Measurements from ENCODE around the gene ADCYAP1R1. TPM values are rescaled to one million over a fixed set of nuclear protein-coding genes. Genes with fewer than 3 reads are reported as not detected.

ADCYAP1R1 gene
- total RNA-seq, 3 donors from 2014 or later (not counting 1 experiment from before 2014, with no cell fraction given), result not detected

GRCh38 chr7:31084226-31084625 is 32.1 kb downstream of the ADCYAP1R1 start:
- TF ChIP-seq CTCF (IDR thresholded peaks at IDR 0.05), result no peak
- Histone ChIP-seq H3K36me3 (ENCODE audit: control insufficient read depth, insufficient read depth, low read length) (no peaks in the 10 kb centered on the region), H3K4me1 (ENCODE audit: control insufficient read depth, insufficient read depth, low read length) (no peaks in the 10 kb centered on the region), H3K27ac (ENCODE audit: low read length) (no peak overlapping the region), H3K4me3 (ENCODE audit: low read length) (no peak overlapping the region), H3K9me3 (ENCODE audit: control insufficient read depth, insufficient read depth, low read length) (no peaks in the 10 kb centered on the region), H3K27me3 (ENCODE audit: control insufficient read depth, insufficient read depth, low read length) (no peaks in the 10 kb centered on the region)
- H3K27me3 Mint-ChIP-seq (ENCODE audit: low read depth in 2 of 2), result peaks cover 9 to 14% of the 10 kb centered on the region in 2 donors
- no peaks in the 10 kb centered on the region for H3K4me1 Mint-ChIP-seq
- DNase-seq, result no peak
- no peaks in the 10 kb centered on the region for H3K9me3 Mint-ChIP-seq
- no peaks in the 10 kb centered on the region for H3K36me3 Mint-ChIP-seq
- intact Hi-C loops (cut with micrococcal nuclease), result no loop called here
- H3K4me3 Mint-ChIP-seq, result no peak overlapping the region
- 85% methylated on average over 1 of the region's 1 CpG for WGBS (ENCODE audit: insufficient coverage)
- H3K27ac Mint-ChIP-seq, result no peak overlapping the region
- ATAC-seq, result no peak

- Mint-ChIP-seq H3K9me3 (no peaks in the 10 kb centered on the region), H3K36me3 (no peaks in the 10 kb centered on the region), H3K4me1 (no peaks in the 10 kb centered on the region), H3K27ac (no peak overlapping the region), H3K27me3 (ENCODE audit: low read depth in 2 of 2) (peaks cover 9 to 37% of the 10 kb centered on the region in 2 donors), H3K4me3 (no peak overlapping the region)
- Histone ChIP-seq H3K4me1 (ENCODE audit: control insufficient read depth, insufficient read depth, low read length) (no peaks in the 10 kb centered on the region), H3K27ac (ENCODE audit: low read length) (no peak overlapping the region), H3K9me3 (ENCODE audit: control insufficient read depth, insufficient read depth, low read length) (no peaks in the 10 kb centered on the region), H3K4me3 (ENCODE audit: low read length) (no peak overlapping the region), H3K27me3 (ENCODE audit: control insufficient read depth, insufficient read depth, low read length) (no peaks in the 10 kb centered on the region), H3K36me3 (ENCODE audit: control insufficient read depth, insufficient read depth, low read length) (no peaks in the 10 kb centered on the region)
- intact Hi-C loops (cut with micrococcal nuclease), result no loop called here
- ATAC-seq (no peak), DNase-seq (no peak)
- 88% methylated on average over 6 of the region's 6 CpGs for whole genome bisulfite sequencing (ENCODE audit: insufficient coverage)
- TF ChIP-seq CTCF (IDR thresholded peaks at IDR 0.05), result no peak
Observed at GRCh38 chr7:31087351-31087750, 35.2 kb downstream of the ADCYAP1R1 start.

GRCh38 chr7:31091924-31092434 is 39.9 kb downstream of the ADCYAP1R1 start:
- 15% methylated on average over 1 of the region's 2 CpGs for WGBS (ENCODE audit: insufficient coverage)
- no peaks in the 10 kb centered on the region for H3K4me1 Mint-ChIP-seq
- H3K36me3 ChIP-seq (ENCODE audit: control insufficient read depth, insufficient read depth, low read length), result no peaks in the 10 kb centered on the region
- ATAC-seq, result no peak
- no peaks in the 10 kb centered on the region for H3K9me3 Mint-ChIP-seq
- no peak overlapping the region for H3K27ac Mint-ChIP-seq
- no peaks in the 10 kb centered on the region for H3K4me1 ChIP-seq (ENCODE audit: control insufficient read depth, insufficient read depth, low read length)
- H3K4me3 ChIP-seq (ENCODE audit: low read length), result no peak overlapping the region
- H3K4me3 Mint-ChIP-seq, result no peak overlapping the region
- intact Hi-C loops (cut with micrococcal nuclease), result no loop called here
- H3K27me3 ChIP-seq (ENCODE audit: control insufficient read depth, insufficient read depth, low read length), result no peaks in the 10 kb centered on the region
- no peak for DNase-seq
- no peak for TF ChIP-seq CTCF (IDR thresholded peaks at IDR 0.05)
- H3K36me3 Mint-ChIP-seq, result no peaks in the 10 kb centered on the region
- H3K27me3 Mint-ChIP-seq (ENCODE audit: low read depth in 2 of 2), result peaks cover 8 to 41% of the 10 kb centered on the region in 2 donors
- no peak overlapping the region for H3K27ac ChIP-seq (ENCODE audit: low read length)
- H3K9me3 ChIP-seq (ENCODE audit: control insufficient read depth, insufficient read depth, low read length), result no peaks in the 10 kb centered on the region

- Mint-ChIP-seq H3K27me3 (ENCODE audit: low read depth in 2 of 2) (peaks cover 12 to 41% of the 10 kb centered on the region in 2 donors), H3K4me1 (no peaks in the 10 kb centered on the region), H3K9me3 (no peaks in the 10 kb centered on the region), H3K27ac (no peak overlapping the region), H3K36me3 (no peaks in the 10 kb centered on the region), H3K4me3 (no peak overlapping the region)
- no peaks in the 10 kb centered on the region for H3K36me3 ChIP-seq (ENCODE audit: control insufficient read depth, insufficient read depth, low read length)
- no peak overlapping the region for H3K4me3 ChIP-seq (ENCODE audit: low read length)
- no peaks in the 10 kb centered on the region for H3K9me3 ChIP-seq (ENCODE audit: control insufficient read depth, insufficient read depth, low read length)
- H3K27me3 ChIP-seq (ENCODE audit: control insufficient read depth, insufficient read depth, low read length), result no peaks in the 10 kb centered on the region
- intact Hi-C loops (cut with micrococcal nuclease), result no loop called here
- WGBS (ENCODE audit: insufficient coverage), result 93% methylated on average over 4 of the region's 4 CpGs
- no peak for TF ChIP-seq CTCF (IDR thresholded peaks at IDR 0.05)
- H3K27ac ChIP-seq (ENCODE audit: low read length), result no peak overlapping the region
- DNase-seq (no peak), ATAC-seq (no peak)
- H3K4me1 ChIP-seq (ENCODE audit: control insufficient read depth, insufficient read depth, low read length), result no peaks in the 10 kb centered on the region
Observed at GRCh38 chr7:31092606-31093005, 40.5 kb downstream of the ADCYAP1R1 start.

Data from natural killer cell (primary cell).